Measurements from ENCODE around the gene ZHX3. TPM values are rescaled to one million over a fixed set of nuclear protein-coding genes. Genes with fewer than 3 reads are reported as not detected.

ZHX3 gene
- total and polyA plus RNA-seq, 2 of the 4 experiments (the other 2 are of a cell fraction), result 25.0 to 28.0 TPM

- CTCF ChIA-PET, result interaction anchor here (0.8 kb wide), 1 partner anchor 29 kb away, joined by 3 read pairs; no protein-coding TSS in a partner anchor
- Histone ChIP-seq H2AK5ac (ENCODE audit: low read depth, low read length) (no peak overlapping the region), H3K9me3 (ENCODE audit: control insufficient read depth, insufficient read depth, low read length) (peaks cover 7% of the 10 kb centered on the region), H3K4ac (ENCODE audit: low read depth, low read length) (no peak overlapping the region), H2BK15ac (ENCODE audit: low read depth, low read length) (no peak overlapping the region), H3K9ac (ENCODE audit: low read depth, low read length) (no peak overlapping the region), H2AFZ (replicated peaks; ENCODE audit: low read length, poor library complexity) (no peak overlapping the region), H2BK20ac (ENCODE audit: low read depth, low read length) (no peak overlapping the region), H3K79me1 (ENCODE audit: low read depth in 1 of 2, low read length in 2 of 2) (peaks cover 17 to 54% of the 10 kb centered on the region in 2 experiments), H3K23ac (ENCODE audit: low read depth, low read length) (no peak overlapping the region), H2BK120ac (ENCODE audit: low read depth, low read length) (no peak overlapping the region), H2BK5ac (ENCODE audit: low read depth, low read length, poor library complexity, severe bottlenecking) (no peak overlapping the region), H3K4me1 (ENCODE audit: control insufficient read depth, insufficient read depth, low read length) (0 out of 2 replicates have a peak, but pooled peaks cover 1% of the 10 kb centered on the region), H3K18ac (ENCODE audit: low read depth, low read length) (no peak overlapping the region), H3K4me3 (ENCODE audit: insufficient read depth, low read depth, low read length) (no peak overlapping the region), H4K8ac (ENCODE audit: low read depth in 2 of 2, low read length in 2 of 2) (no peak overlapping the region), H3K36me3 (ENCODE audit: control insufficient read depth, insufficient read depth, low read length) (peaks cover 31% of the 10 kb centered on the region), H3K56ac (ENCODE audit: extremely low read depth, insufficient read depth, low read length) (no peak overlapping the region), H4K5ac (ENCODE audit: low read depth, low read length) (no peak overlapping the region), H4K20me1 (ENCODE audit: insufficient read depth, low read length) (no peaks in the 10 kb centered on the region), H2AK9ac (replicated peaks; ENCODE audit: low read depth, low read length, poor library complexity) (no peak overlapping the region), H3K4me2 (ENCODE audit: low read depth, low read length) (no peak overlapping the region), H3K9me1 (ENCODE audit: insufficient read depth, low read length) (peaks cover 10% of the 10 kb centered on the region; the same call in 1 of the 2 replicates), H3K27ac (ENCODE audit: insufficient read depth, low read length) (no peak overlapping the region), H3K14ac (replicated peaks; ENCODE audit: low read depth, low read length) (no peak overlapping the region), H4K91ac (ENCODE audit: insufficient read depth, low read depth, low read length) (no peak overlapping the region), H3K27me3 (ENCODE audit: control insufficient read depth, insufficient read depth, low read length) (no peaks in the 10 kb centered on the region)
- intact Hi-C loops (cut with micrococcal nuclease) (no loop called here), in situ Hi-C loops (cut with MboI; ENCODE audit: low sequenced_read_pairs) (no loop called here), dilution Hi-C loops (cut with HindIII; ENCODE audit: low sequenced_read_pairs, unreplicated experiment) (no loop called here)
- DNase-seq, result no peak
- TF ChIP-seq ELK1 (IDR thresholded peaks at IDR 0.05; ENCODE audit: borderline replicate concordance, low read depth, low read length), result no peak
- no peak for TF ChIP-seq RAD21 (IDR thresholded peaks at IDR 0.05; ENCODE audit: low read length)
- TF ChIP-seq CHD1 (IDR thresholded peaks at IDR 0.05; ENCODE audit: low read depth, low read length), result no peak
- TF ChIP-seq SMC3 (IDR thresholded peaks at IDR 0.05; ENCODE audit: low read depth, low read length), result no peak
- TF ChIP-seq CTCF (conservative IDR thresholded peaks at IDR 0.05; ENCODE audit: low read depth, low read length), result no peak
- TF ChIP-seq MAZ (IDR thresholded peaks at IDR 0.05; ENCODE audit: borderline replicate concordance, low read depth, low read length), result no peak
- TF ChIP-seq RCOR1 (IDR thresholded peaks at IDR 0.05; ENCODE audit: insufficient replicate concordance, low read length), result no peak
- no peak for TF ChIP-seq RFX5 (IDR thresholded peaks at IDR 0.05; ENCODE audit: low read depth, low read length)
- no peak for TF ChIP-seq USF2 (IDR thresholded peaks at IDR 0.05; ENCODE audit: low read depth, low read length)
- TF ChIP-seq CEBPB (IDR thresholded peaks at IDR 0.05; ENCODE audit: low read depth, low read length), result no peak
- no peak for TF ChIP-seq BHLHE40 (IDR thresholded peaks at IDR 0.05; ENCODE audit: low read depth, low read length)
- no peak for ATAC-seq (ENCODE audit: low read depth)
- WGBS, 2 experiments (ENCODE audit: extremely low coverage in 2 of 2, insufficient read length in 1 of 2), result 96% methylated on average over 10 of the region's 10 CpGs; no CpG with 5 or more reads in 1 of the 2 experiments
- POLR2A ChIA-PET (ENCODE audit: unreplicated experiment), result no interaction called here
- BruUV-seq (replicated peaks), result no TSS peak
Observed at GRCh38 chr20:41202426-41202825, 115.1 kb downstream of the ZHX3 start.
